Sigmoid colon (tissue), 4 donors: ENCODE results near the gene EPHX1.

ENCODE experiments used
- CTCF ChIP-seq, 4 experiments: fragments of 450-650 bp in 3 of 4; fragments of 200-600 bp in 1 of 4; IDR thresholded peaks; one replicate each; pipeline ENCODE4 v1.5.1; 2016 to 2019; ENCODE audit warnings: antibody characterized with exemption in 4 of 4, mild to moderate bottlenecking in 3 of 4, moderate library complexity in 2 of 4
- EP300 ChIP-seq, 4 donors: sonication (generic); formaldehyde crosslinking; IDR thresholded peaks; one replicate each; pipeline ENCODE4 v1.6.1; 2017; ENCODE audit warnings: antibody characterized with exemption in 4 of 4

- no peak for TF ChIP-seq EP300 (IDR thresholded peaks at IDR 0.05)
- no peak for TF ChIP-seq CTCF (IDR thresholded peaks at IDR 0.05)
Measured at GRCh38 chr1:225866061-225866837, 56.3 kb downstream of the EPHX1 start.
